Measurements from ENCODE around the gene AR.

DNA sequence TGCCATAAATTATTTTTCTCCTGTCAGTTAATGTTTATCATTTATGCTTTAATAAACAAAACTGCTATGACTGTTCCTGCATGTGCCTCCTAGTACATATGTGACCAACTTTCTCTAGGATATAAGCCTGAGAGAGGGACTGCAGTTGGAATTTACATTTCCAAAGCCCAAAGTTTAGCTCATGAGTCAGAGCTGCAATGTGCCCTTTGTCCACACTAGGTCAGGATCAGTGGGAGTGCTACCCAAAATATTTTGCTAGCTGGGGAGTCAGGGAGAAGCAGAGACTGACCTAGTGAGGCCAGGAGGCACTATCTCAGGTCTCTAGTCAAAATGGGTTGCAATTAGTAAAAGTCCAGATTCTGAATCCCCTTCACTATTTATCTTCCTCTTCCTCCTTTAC lies 92.7 kb downstream of the AR start:
- TF ChIP-seq CTCF (IDR thresholded peaks at IDR 0.05) (no peak), EZH2 (IDR thresholded peaks at IDR 0.05) (no peak)

All from neural progenitor cell (in vitro differentiated cells).